SK-N-SH (cell line): Measurements from ENCODE around the gene ADGRA1.

ENCODE experiments used
- MXI1 ChIP-seq: IDR thresholded peaks from 2 replicates; pipeline ENCODE4 v1.6.1; 2012; ENCODE audit warnings: mild to moderate bottlenecking, low read depth, low read length, improper control_type of control experiment
- NFIC ChIP-seq: IDR thresholded peaks from 2 replicates; pipeline ENCODE4 v1.4.0; 2012; ENCODE audit warnings: borderline replicate concordance
- POLR2AphosphoS5 ChIP-seq: IDR thresholded peaks from 2 replicates; pipeline ENCODE4 v1.6.1; 2012; ENCODE audit warnings: low read depth, low read length
- SMC3 ChIP-seq: IDR thresholded peaks from 2 replicates; pipeline ENCODE4 v1.6.1; 2012; ENCODE audit warnings: low read depth, low read length, improper control_type of control experiment
- TAF1 ChIP-seq: IDR thresholded peaks from 2 replicates; pipeline ENCODE4 v1.6.1; 2012; ENCODE audit warnings: low read depth, mild to moderate bottlenecking, low read length, moderate library complexity, borderline replicate concordance
- TEAD4 ChIP-seq: IDR thresholded peaks from 2 replicates; pipeline ENCODE4 v1.4.0; 2012; ENCODE audit warnings: mild to moderate bottlenecking, borderline replicate concordance; ENCODE audit not compliant: insufficient read depth
- YY1 ChIP-seq: IDR thresholded peaks from 2 replicates; pipeline ENCODE4 v1.4.0; 2012; ENCODE audit warnings: low read depth, mild to moderate bottlenecking
- TF ChIP-seq, protein P1 (sequence below): fragments of 200-600 bp; sonication (generic); IDR thresholded peaks from 2 replicates; pipeline ENCODE4 v1.6.1; 2017; ENCODE audit warnings: antibody characterized with exemption, mild to moderate bottlenecking, moderate library complexity
- TF ChIP-seq, protein P2 (sequence below): IDR thresholded peaks from 2 replicates; pipeline ENCODE4 v1.6.1; 2012; ENCODE audit warnings: mild to moderate bottlenecking, low read depth, low read length, moderate library complexity
- TF ChIP-seq, protein P3 (sequence below): fragments of 150-350 bp; IDR thresholded peaks from 2 replicates; pipeline ENCODE4 v1.6.1; 2017; ENCODE audit warnings: antibody characterized with exemption, low read length, low read depth, borderline replicate concordance

DNA sequence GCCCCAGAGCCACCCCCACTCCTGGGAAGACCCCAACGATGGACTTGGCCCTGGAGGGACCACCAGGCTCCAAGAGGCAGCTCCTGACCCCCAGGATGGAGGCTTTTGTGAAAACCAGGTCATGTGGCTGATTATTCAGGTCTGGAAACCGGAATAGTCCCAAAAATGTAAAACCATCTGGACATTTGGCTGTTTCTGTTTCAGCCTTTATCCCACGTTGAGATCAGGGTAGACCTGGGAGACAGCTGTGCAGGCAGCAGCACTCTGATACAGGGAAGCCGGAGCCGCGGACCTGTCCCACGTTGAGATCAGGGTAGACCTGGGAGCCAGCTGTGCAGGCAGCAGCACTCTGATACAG lies 7.1 kb upstream of the ADGRA1 start:
- TF ChIP-seq, protein P1, sequence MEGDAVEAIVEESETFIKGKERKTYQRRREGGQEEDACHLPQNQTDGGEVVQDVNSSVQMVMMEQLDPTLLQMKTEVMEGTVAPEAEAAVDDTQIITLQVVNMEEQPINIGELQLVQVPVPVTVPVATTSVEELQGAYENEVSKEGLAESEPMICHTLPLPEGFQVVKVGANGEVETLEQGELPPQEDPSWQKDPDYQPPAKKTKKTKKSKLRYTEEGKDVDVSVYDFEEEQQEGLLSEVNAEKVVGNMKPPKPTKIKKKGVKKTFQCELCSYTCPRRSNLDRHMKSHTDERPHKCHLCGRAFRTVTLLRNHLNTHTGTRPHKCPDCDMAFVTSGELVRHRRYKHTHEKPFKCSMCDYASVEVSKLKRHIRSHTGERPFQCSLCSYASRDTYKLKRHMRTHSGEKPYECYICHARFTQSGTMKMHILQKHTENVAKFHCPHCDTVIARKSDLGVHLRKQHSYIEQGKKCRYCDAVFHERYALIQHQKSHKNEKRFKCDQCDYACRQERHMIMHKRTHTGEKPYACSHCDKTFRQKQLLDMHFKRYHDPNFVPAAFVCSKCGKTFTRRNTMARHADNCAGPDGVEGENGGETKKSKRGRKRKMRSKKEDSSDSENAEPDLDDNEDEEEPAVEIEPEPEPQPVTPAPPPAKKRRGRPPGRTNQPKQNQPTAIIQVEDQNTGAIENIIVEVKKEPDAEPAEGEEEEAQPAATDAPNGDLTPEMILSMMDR: no peak
- TF ChIP-seq POLR2AphosphoS5: no peak
- TF ChIP-seq, protein P2, sequence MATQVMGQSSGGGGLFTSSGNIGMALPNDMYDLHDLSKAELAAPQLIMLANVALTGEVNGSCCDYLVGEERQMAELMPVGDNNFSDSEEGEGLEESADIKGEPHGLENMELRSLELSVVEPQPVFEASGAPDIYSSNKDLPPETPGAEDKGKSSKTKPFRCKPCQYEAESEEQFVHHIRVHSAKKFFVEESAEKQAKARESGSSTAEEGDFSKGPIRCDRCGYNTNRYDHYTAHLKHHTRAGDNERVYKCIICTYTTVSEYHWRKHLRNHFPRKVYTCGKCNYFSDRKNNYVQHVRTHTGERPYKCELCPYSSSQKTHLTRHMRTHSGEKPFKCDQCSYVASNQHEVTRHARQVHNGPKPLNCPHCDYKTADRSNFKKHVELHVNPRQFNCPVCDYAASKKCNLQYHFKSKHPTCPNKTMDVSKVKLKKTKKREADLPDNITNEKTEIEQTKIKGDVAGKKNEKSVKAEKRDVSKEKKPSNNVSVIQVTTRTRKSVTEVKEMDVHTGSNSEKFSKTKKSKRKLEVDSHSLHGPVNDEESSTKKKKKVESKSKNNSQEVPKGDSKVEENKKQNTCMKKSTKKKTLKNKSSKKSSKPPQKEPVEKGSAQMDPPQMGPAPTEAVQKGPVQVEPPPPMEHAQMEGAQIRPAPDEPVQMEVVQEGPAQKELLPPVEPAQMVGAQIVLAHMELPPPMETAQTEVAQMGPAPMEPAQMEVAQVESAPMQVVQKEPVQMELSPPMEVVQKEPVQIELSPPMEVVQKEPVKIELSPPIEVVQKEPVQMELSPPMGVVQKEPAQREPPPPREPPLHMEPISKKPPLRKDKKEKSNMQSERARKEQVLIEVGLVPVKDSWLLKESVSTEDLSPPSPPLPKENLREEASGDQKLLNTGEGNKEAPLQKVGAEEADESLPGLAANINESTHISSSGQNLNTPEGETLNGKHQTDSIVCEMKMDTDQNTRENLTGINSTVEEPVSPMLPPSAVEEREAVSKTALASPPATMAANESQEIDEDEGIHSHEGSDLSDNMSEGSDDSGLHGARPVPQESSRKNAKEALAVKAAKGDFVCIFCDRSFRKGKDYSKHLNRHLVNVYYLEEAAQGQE: no peak
- TF ChIP-seq, protein P3, sequence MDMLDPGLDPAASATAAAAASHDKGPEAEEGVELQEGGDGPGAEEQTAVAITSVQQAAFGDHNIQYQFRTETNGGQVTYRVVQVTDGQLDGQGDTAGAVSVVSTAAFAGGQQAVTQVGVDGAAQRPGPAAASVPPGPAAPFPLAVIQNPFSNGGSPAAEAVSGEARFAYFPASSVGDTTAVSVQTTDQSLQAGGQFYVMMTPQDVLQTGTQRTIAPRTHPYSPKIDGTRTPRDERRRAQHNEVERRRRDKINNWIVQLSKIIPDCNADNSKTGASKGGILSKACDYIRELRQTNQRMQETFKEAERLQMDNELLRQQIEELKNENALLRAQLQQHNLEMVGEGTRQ: no peak
- no peak for TF ChIP-seq TAF1
- TF ChIP-seq YY1: no peak
- TF ChIP-seq TEAD4: no peak
- TF ChIP-seq NFIC: no peak
- no peak for TF ChIP-seq SMC3
- TF ChIP-seq MXI1: no peak
